Spleen (tissue), 7 donors: ENCODE results near the gene CYTH4.

ENCODE experiments used
- CTCF ChIP-seq, 11 experiments: fragments of 200-600 bp in 7 of 11; fragments of 450-650 bp in 4 of 11; sonication (generic) in 4 of 11; IDR thresholded peaks in 8 of 11; conservative IDR thresholded peaks in 3 of 11; 1 replicate in 7 of 11; 2 replicates in 4 of 11; pipeline versions ENCODE4 v1.4.0 to v1.8.0; 2016 to 2021; ENCODE audit warnings: antibody characterized with exemption in 11 of 11, inconsistent platforms in 4 of 11, mild to moderate bottlenecking in 1 of 11
- POLR2AphosphoS5 ChIP-seq, 3 donors: sonication (generic); formaldehyde crosslinking; IDR thresholded peaks; one replicate each; pipeline ENCODE4 v1.5.1; 2017; ENCODE audit warnings: antibody characterized with exemption in 3 of 3
- donor health status: DM: no; HTN: no; CAD: no; lungs with moderate emphysema.
- donor health status: DM: no; HTN: no; CAD: no.
- donor health status: DM: no; HTN: no; CAD: no.

GRCh38 chr22:37245740-37246139 lies 36.6 kb upstream of the CYTH4 start:
- TF ChIP-seq POLR2AphosphoS5 (IDR thresholded peaks at IDR 0.05) (no peak), CTCF (IDR thresholded peaks at IDR 0.05 in 8 of 11, conservative IDR thresholded peaks at IDR 0.05 in 3 of 11) (no peak)
